Spleen (tissue), 13 donors: ENCODE data around the gene IFNA2. TPM values are rescaled to one million over a fixed set of nuclear protein-coding genes. Genes with fewer than 3 reads are reported as not detected.
"Not testable (repeated sequence)": the region's sequence is repeated elsewhere in the genome, so short reads cannot be mapped to it uniquely, and the experiment has no call there.

Experiments
- DNase-seq: peaks from one replicate; pipeline ENCODE4 v3.0.0-alpha.2; 2020
- H3K27ac ChIP-seq, 8 donors: fragments of 200-600 bp; sonication (generic) in 7 of 8; 1 replicate in 4 of 8; 2 replicates in 4 of 8; pipeline versions ENCODE4 v1.5.0 to v1.8.0; 2016 to 2021; ENCODE audit warnings: inconsistent platforms in 4 of 8, mild to moderate bottlenecking in 4 of 8, moderate library complexity in 1 of 8
- H3K27me3 ChIP-seq, 7 donors: fragments of 200-600 bp; sonication (generic) in 6 of 7; replicated peaks in 1 of 7; 1 replicate in 4 of 7; 2 replicates in 3 of 7; pipeline versions ENCODE4 v1.5.0 to v1.8.0; 2016 to 2021; ENCODE audit warnings: inconsistent platforms in 3 of 7, mild to moderate bottlenecking in 1 of 7
- H3K36me3 ChIP-seq, 6 donors: fragments of 200-600 bp; sonication (generic) in 5 of 6; 1 replicate in 4 of 6; 2 replicates in 2 of 6; pipeline versions ENCODE4 v1.5.0 to v1.8.0; 2016 to 2021; ENCODE audit warnings: inconsistent platforms in 2 of 6
- H3K4me1 ChIP-seq, 6 donors: fragments of 200-600 bp; sonication (generic) in 5 of 6; 1 replicate in 3 of 6; 2 replicates in 3 of 6; pipeline versions ENCODE4 v1.5.0 to v1.8.0; 2016 to 2021; ENCODE audit warnings: inconsistent platforms in 3 of 6
- H3K4me3 ChIP-seq, 8 donors: fragments of 200-600 bp; sonication (generic) in 7 of 8; 1 replicate in 4 of 8; 2 replicates in 4 of 8; pipeline versions ENCODE4 v1.5.0 to v1.8.0; 2016 to 2021; ENCODE audit warnings: inconsistent platforms in 4 of 8, mild to moderate bottlenecking in 4 of 8, moderate library complexity in 2 of 8
- H3K9me3 ChIP-seq, 8 donors: fragments of 200-600 bp; sonication (generic) in 7 of 8; 1 replicate in 4 of 8; 2 replicates in 4 of 8; pipeline versions ENCODE4 v1.5.0 to v1.8.0; 2016 to 2021; ENCODE audit warnings: inconsistent platforms in 4 of 8
- POLR2A ChIP-seq, 3 donors: fragments of 450-650 bp; IDR thresholded peaks; one replicate each; pipeline ENCODE4 v1.5.1; 2017; ENCODE audit warnings: antibody characterized with exemption in 3 of 3, mild to moderate bottlenecking in 1 of 3
- POLR2AphosphoS5 ChIP-seq, 3 donors: sonication (generic); formaldehyde crosslinking; IDR thresholded peaks; one replicate each; pipeline ENCODE4 v1.5.1; 2017; ENCODE audit warnings: antibody characterized with exemption in 3 of 3
- WGBS, 5 donors: extraction: QIAGEN DNeasy Blood & Tissue Kit in 3 of 5; methylation state at CpG; one replicate each; pipeline versions ENCODE4 v1.1.5 to v1.1.7; 2013 to 2018; 5-methylcytosine and 5-hydroxymethylcytosine counted together
- intact Hi-C: fragments of 100-400 bp; cut with DNase I; formaldehyde crosslinking; loops from one replicate; pipeline ENCODE4 v1.15.0; 2023; ENCODE audit warnings: low total_unique reads
- long read RNA-seq, 2 donors: transcript quantifications; one replicate each; lab custom pipeline, GENCODE V29; 2026
- polyA plus RNA-seq, 3 donors: library from polyadenylated mRNA; stranded (reverse); fragments of 200-250 nt; gene quantifications; one replicate each; pipeline ENCODE4 v1.2.1, GENCODE V29; 2013
- total RNA-seq, 7 donors: library from RNA; depleted of rRNA in 3 of 7; stranded (reverse); fragments of >200 nt in 3 of 7; fragmentation: NEBNext Ultra II Directional in 4 of 7; extraction: Animal tissue kit (Norgen Biotek cat#: 25700) in 4 of 7; gene quantifications; one replicate each; pipeline versions ENCODE4 v1.1.0 to v1.2.1, GENCODE V29; 2016 to 2021
- TF ChIP-seq, protein P1 (sequence below), 11 experiments: fragments of 200-600 bp in 7 of 11; fragments of 450-650 bp in 4 of 11; sonication (generic) in 4 of 11; IDR thresholded peaks in 8 of 11; conservative IDR thresholded peaks in 3 of 11; 1 replicate in 7 of 11; 2 replicates in 4 of 11; pipeline versions ENCODE4 v1.4.0 to v1.8.0; 2016 to 2021; ENCODE audit warnings: antibody characterized with exemption in 11 of 11, inconsistent platforms in 4 of 11, mild to moderate bottlenecking in 1 of 11
- donor health status: healthy with polysubstance abuse.
- donor health status: DM: no; HTN: no; CAD: no; lungs with moderate emphysema.
- donor health status: DM: no; HTN: no; CAD: no.
- donor health status: Bipolar disorder and iron deficiency.
- donor health status: healthy.
- donor health status: DM: no; HTN: no; CAD: no.
- donor health status: DM: yes; HTN: yes; CAD: no.

Gene IFNA2
- under 1 TPM in 2 of 7 donors, not detected in 5; 0.86 to 0.88 TPM for total RNA-seq
- not detected for polyA plus RNA-seq
- long read RNA-seq, donor 1 = 0 reads
- long read RNA-seq, donor 2 = 0 reads

DNA sequence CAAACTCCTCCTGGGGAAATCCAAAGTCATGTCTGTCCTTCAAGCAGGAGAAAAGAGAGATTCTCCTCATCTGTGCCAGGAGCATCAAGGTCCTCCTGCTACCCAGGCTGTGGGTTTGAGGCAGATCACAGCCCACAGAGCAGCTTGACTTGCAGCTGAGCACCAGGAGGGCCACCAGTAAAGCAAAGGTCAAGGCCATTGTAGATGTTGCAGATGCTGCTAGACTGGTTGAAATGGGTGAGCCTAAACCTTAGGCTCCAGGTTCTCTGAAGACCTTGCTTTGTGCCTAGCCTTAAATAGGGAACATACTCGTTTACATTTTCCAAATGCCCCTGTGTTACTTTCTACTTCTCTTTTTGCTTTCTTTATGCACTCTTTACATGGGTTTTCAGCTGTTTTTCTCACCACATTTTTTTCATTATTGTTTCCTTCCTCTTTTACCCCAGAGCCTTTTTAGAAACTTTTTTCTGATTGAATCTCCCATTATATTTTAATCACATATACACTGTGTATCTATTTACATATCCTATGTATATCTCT is at the start of gene IFNA2:
Gene IFNA2, minus strand, starts transcription at position 268 of the 540 bp plus-strand sequence. Its CDS starts 69 bp downstream, at position 199.
- 19 to 40% (median 21%) methylated on average over 1 of the region's 1 CpG for WGBS, 5 donors
- no peak for DNase-seq
- Histone ChIP-seq H3K36me3 (no peaks in the 10 kb centered on the region), H3K4me1 (peaks cover 0 to 35% (median 25%) of the 10 kb centered on the region in 6 donors), H3K9me3 (no peaks in the 10 kb centered on the region), H3K27ac (no peak within 1 kb of the TSS), H3K27me3 (peaks cover 0 to 41% (median 8%) of the 10 kb centered on the region in 7 donors), H3K4me3 (no peak within 1 kb of the TSS)
- intact Hi-C loops = no loop called here
- TF ChIP-seq POLR2A (IDR thresholded peaks at IDR 0.05) (no peak), POLR2AphosphoS5 (IDR thresholded peaks at IDR 0.05) (no peak)
- TF ChIP-seq, protein P1, sequence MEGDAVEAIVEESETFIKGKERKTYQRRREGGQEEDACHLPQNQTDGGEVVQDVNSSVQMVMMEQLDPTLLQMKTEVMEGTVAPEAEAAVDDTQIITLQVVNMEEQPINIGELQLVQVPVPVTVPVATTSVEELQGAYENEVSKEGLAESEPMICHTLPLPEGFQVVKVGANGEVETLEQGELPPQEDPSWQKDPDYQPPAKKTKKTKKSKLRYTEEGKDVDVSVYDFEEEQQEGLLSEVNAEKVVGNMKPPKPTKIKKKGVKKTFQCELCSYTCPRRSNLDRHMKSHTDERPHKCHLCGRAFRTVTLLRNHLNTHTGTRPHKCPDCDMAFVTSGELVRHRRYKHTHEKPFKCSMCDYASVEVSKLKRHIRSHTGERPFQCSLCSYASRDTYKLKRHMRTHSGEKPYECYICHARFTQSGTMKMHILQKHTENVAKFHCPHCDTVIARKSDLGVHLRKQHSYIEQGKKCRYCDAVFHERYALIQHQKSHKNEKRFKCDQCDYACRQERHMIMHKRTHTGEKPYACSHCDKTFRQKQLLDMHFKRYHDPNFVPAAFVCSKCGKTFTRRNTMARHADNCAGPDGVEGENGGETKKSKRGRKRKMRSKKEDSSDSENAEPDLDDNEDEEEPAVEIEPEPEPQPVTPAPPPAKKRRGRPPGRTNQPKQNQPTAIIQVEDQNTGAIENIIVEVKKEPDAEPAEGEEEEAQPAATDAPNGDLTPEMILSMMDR (IDR thresholded peaks at IDR 0.05 in 8 of 11, conservative IDR thresholded peaks at IDR 0.05 in 3 of 11) = no peak

DNA sequence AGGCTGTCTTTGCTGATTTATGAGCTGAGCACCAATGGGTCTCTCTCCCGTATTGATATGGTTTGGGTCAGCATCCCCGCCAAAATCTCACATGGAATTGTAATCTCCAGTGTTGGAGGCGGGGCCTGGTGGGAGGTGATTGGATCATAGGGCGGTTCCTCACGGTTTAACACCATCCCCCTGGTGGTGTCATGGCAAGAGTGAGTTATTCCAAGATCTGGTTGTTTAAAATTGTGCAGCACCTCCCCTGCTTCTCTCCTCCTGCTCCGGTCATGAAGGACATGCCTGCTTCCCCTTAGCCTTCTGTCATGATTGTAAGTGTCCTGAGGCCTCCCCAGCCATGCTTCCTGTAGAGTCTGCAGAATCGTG is 49.8 kb upstream of the IFNA2 start:
- WGBS, 5 donors = 67 to 90% (median 79%) methylated on average over 7 of the region's 7 CpGs
- DNase-seq, H3K9me3 ChIP-seq, H3K27ac ChIP-seq, intact Hi-C loops, H3K36me3 ChIP-seq, H3K4me3 ChIP-seq: not testable (repeated sequence)
- H3K27me3 ChIP-seq = peaks cover 0 to 36% (median 0%) of the 10 kb centered on the region in 7 donors
- peaks cover 0 to 12% (median 9%) of the 10 kb centered on the region in 6 donors for H3K4me1 ChIP-seq

DNA sequence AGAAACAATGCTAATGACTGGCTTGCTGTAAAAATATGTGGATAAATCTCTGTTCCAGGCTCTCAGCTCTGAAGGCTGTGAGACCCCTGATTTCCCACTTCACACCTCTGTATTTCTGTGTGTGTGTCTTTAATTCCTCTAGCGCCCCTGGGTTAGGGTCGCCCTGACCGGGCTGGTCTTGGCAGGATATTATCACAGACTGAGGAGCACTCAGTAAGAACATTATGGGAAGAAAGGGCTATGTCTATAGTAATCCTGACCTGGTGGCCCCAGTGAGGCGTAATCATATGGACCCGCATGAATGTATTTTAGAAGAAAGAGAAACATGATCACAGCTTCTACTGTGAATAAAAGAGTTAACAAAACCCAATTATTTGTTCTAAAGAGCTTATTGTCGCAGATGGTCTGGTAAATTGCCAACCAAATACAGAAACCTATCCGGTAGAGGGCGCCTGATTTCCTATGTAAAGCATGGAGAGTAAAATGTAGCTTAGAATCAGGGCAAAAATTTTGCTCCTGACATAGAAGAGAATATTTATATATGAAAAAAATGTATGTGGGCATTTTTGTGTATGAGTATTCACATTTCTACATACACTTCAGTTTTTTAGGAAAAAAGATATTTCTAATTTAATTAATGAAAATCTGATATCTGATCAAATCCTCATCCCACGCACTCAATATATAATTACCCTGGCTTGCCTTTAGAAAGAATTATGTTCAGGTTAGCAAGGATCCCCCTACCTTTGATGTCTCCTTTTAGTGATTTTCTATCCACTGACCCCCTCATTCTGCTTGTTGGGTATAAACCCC is 49.2 kb upstream of the IFNA2 start:
- intact Hi-C loops = no loop called here
- TF ChIP-seq POLR2AphosphoS5 (IDR thresholded peaks at IDR 0.05) (no peak), POLR2A (IDR thresholded peaks at IDR 0.05) (no peak)
- TF ChIP-seq, protein P1 (IDR thresholded peaks at IDR 0.05 in 8 of 11, conservative IDR thresholded peaks at IDR 0.05 in 3 of 11) = peak in 8 of 11 experiments; percentile 26 to 62 (median 50)
- no peak for DNase-seq
- 56 to 67% (median 62%) methylated on average over 9 of the region's 9 CpGs for WGBS, 5 donors
- peaks cover 0 to 17% (median 9%) of the 10 kb centered on the region in 6 donors for H3K4me1 ChIP-seq
- H3K27ac ChIP-seq = no peak overlapping the region
- no peak overlapping the region for H3K4me3 ChIP-seq
- no peaks in the 10 kb centered on the region for H3K9me3 ChIP-seq
- H3K36me3 ChIP-seq = no peaks in the 10 kb centered on the region
- H3K27me3 ChIP-seq = peaks cover 0 to 40% (median 0%) of the 10 kb centered on the region in 7 donors

DNA sequence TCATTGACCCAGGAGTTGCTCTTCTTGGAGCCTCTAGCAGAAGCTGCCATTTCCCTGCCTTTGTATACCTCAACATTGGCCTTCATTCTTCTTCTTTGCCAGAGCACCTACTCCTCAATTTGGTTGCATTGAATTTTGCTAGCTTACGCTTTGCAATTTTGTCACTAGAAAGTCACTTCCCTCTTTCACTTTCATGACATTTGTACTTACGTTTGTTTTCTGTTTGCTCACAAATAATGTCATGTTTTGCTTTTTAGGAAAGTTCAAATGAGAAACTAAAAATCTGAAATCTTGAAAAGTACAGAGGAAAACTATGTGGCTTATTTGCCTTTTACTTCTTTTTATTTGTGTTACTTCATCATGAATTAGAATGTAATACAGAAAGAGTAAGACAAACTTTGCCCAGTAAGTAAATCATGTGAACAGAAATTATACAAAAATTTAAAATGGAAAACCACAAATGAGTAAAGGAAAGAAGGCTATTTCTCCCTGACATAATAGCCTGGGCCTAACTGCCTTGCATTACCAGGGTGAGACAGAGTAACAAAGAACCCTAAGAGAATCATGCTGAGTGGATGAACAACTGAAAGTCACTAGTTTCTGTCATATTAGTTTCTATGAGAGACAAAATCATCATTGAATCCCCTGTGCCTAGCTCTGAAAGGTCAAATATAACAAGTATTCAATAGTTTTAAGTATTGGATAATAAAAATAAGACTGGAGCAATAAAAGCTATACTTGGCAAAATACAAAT is 47.7 kb upstream of the IFNA2 start:
- Histone ChIP-seq H3K36me3 (no peaks in the 10 kb centered on the region), H3K4me1 (peaks cover 3 to 30% (median 13%) of the 10 kb centered on the region in 6 donors), H3K27ac (no peak overlapping the region), H3K27me3 (peaks cover 0 to 48% (median 0%) of the 10 kb centered on the region in 7 donors), H3K4me3 (no peak overlapping the region), H3K9me3 (no peaks in the 10 kb centered on the region)
- 15 to 38% (median 32%) methylated on average over 2 of the region's 2 CpGs for WGBS, 5 donors
- TF ChIP-seq POLR2AphosphoS5 (IDR thresholded peaks at IDR 0.05) = no peak
- TF ChIP-seq, protein P1 (IDR thresholded peaks at IDR 0.05 in 8 of 11, conservative IDR thresholded peaks at IDR 0.05 in 3 of 11) = no peak
- no peak for TF ChIP-seq POLR2A (IDR thresholded peaks at IDR 0.05)
- DNase-seq = no peak
- intact Hi-C loops = no loop called here
